ENCODE measurements around the gene ITGA4.
A peak's percentile ranks its signal among the peaks of the same experiment; 100 is the strongest.

Gene ITGA4

GRCh38 chr2:181438261-181438660 is 18.9 kb upstream of the ITGA4 start:
- TF ChIP-seq RAD21 (IDR thresholded peaks at IDR 0.05; ENCODE audit: low read depth) (peak; percentile 18; the same call in 1 of the 2 replicates), NFIC (IDR thresholded peaks at IDR 0.05) (no peak)

GRCh38 chr2:181440344-181440743 is 16.8 kb upstream of the ITGA4 start:
- TF ChIP-seq TCF12 (IDR thresholded peaks at IDR 0.05; ENCODE audit: low read depth) (no peak), CEBPB (IDR thresholded peaks at IDR 0.05) (no peak), RAD21 (IDR thresholded peaks at IDR 0.05; ENCODE audit: low read depth) (no peak)

GRCh38 chr2:181440919-181441318 is 16.3 kb upstream of the ITGA4 start:
- TF ChIP-seq TCF12 (IDR thresholded peaks at IDR 0.05; ENCODE audit: low read depth) (no peak), TAF1 (IDR thresholded peaks at IDR 0.05; ENCODE audit: low read depth) (no peak), USF1 (IDR thresholded peaks at IDR 0.05) (no peak), ZBTB7A (IDR thresholded peaks at IDR 0.05; ENCODE audit: low read depth) (no peak), YY1 (IDR thresholded peaks at IDR 0.05; ENCODE audit: low read depth) (no peak), EP300 (IDR thresholded peaks at IDR 0.05; ENCODE audit: borderline replicate concordance) (no peak), FOXM1 (IDR thresholded peaks at IDR 0.05; ENCODE audit: borderline replicate concordance, low read depth) (no peak), MAX (IDR thresholded peaks at IDR 0.05) (no peak), TEAD4 (IDR thresholded peaks at IDR 0.05) (no peak), CEBPB (IDR thresholded peaks at IDR 0.05) (no peak), RAD21 (IDR thresholded peaks at IDR 0.05; ENCODE audit: low read depth) (no peak), NFIC (IDR thresholded peaks at IDR 0.05) (no peak), EGR1 (IDR thresholded peaks at IDR 0.05) (no peak)

GRCh38 chr2:181441670-181442069 is 15.5 kb upstream of the ITGA4 start:
- no peak for TF ChIP-seq FOXM1 (IDR thresholded peaks at IDR 0.05; ENCODE audit: borderline replicate concordance, low read depth)

- no peak for TF ChIP-seq EGR1 (IDR thresholded peaks at IDR 0.05)
- TF ChIP-seq USF1 (IDR thresholded peaks at IDR 0.05), result no peak
- TF ChIP-seq EP300 (IDR thresholded peaks at IDR 0.05; ENCODE audit: borderline replicate concordance), result no peak
- TF ChIP-seq TCF12 (IDR thresholded peaks at IDR 0.05; ENCODE audit: low read depth), result no peak
- no peak for TF ChIP-seq MAX (IDR thresholded peaks at IDR 0.05)
- no peak for TF ChIP-seq ZBTB7A (IDR thresholded peaks at IDR 0.05; ENCODE audit: low read depth)
- no peak for TF ChIP-seq TEAD4 (IDR thresholded peaks at IDR 0.05)
- no peak for TF ChIP-seq RAD21 (IDR thresholded peaks at IDR 0.05; ENCODE audit: low read depth)
- no peak for TF ChIP-seq REST (IDR thresholded peaks at IDR 0.05; ENCODE audit: low read depth)
- TF ChIP-seq FOXM1 (IDR thresholded peaks at IDR 0.05; ENCODE audit: borderline replicate concordance, low read depth), result no peak
- no peak for TF ChIP-seq YY1 (IDR thresholded peaks at IDR 0.05; ENCODE audit: low read depth)
- TF ChIP-seq CEBPB (IDR thresholded peaks at IDR 0.05), result no peak
- TF ChIP-seq TAF1 (IDR thresholded peaks at IDR 0.05; ENCODE audit: low read depth), result no peak
- no peak for TF ChIP-seq CREB1 (IDR thresholded peaks at IDR 0.05; ENCODE audit: low read depth)
- TF ChIP-seq NFIC (IDR thresholded peaks at IDR 0.05), result no peak
These were observed 12.5 kb upstream of the ITGA4 start for GRCh38 chr2:181444654-181445053.

GRCh38 chr2:181446985-181447384 is 10.2 kb upstream of the ITGA4 start:
- no peak for TF ChIP-seq EGR1 (IDR thresholded peaks at IDR 0.05)
- no peak for TF ChIP-seq ZBTB7A (IDR thresholded peaks at IDR 0.05; ENCODE audit: low read depth)
- TF ChIP-seq USF1 (IDR thresholded peaks at IDR 0.05), result no peak
- no peak for TF ChIP-seq EP300 (IDR thresholded peaks at IDR 0.05; ENCODE audit: borderline replicate concordance)
- TF ChIP-seq RAD21 (IDR thresholded peaks at IDR 0.05; ENCODE audit: low read depth), result no peak
- TF ChIP-seq REST (IDR thresholded peaks at IDR 0.05; ENCODE audit: low read depth), result no peak
- no peak for TF ChIP-seq NFIC (IDR thresholded peaks at IDR 0.05)
- TF ChIP-seq TEAD4 (IDR thresholded peaks at IDR 0.05), result no peak
- no peak for TF ChIP-seq FOXM1 (IDR thresholded peaks at IDR 0.05; ENCODE audit: borderline replicate concordance, low read depth)
- no peak for TF ChIP-seq TCF12 (IDR thresholded peaks at IDR 0.05; ENCODE audit: low read depth)
- TF ChIP-seq TAF1 (IDR thresholded peaks at IDR 0.05; ENCODE audit: low read depth), result no peak
- TF ChIP-seq CREB1 (IDR thresholded peaks at IDR 0.05; ENCODE audit: low read depth), result no peak
- TF ChIP-seq YY1 (IDR thresholded peaks at IDR 0.05; ENCODE audit: low read depth), result no peak
- TF ChIP-seq MAX (IDR thresholded peaks at IDR 0.05), result no peak
- no peak for TF ChIP-seq CEBPB (IDR thresholded peaks at IDR 0.05)
